ENCODE data around the gene MEMO1.

DNA sequence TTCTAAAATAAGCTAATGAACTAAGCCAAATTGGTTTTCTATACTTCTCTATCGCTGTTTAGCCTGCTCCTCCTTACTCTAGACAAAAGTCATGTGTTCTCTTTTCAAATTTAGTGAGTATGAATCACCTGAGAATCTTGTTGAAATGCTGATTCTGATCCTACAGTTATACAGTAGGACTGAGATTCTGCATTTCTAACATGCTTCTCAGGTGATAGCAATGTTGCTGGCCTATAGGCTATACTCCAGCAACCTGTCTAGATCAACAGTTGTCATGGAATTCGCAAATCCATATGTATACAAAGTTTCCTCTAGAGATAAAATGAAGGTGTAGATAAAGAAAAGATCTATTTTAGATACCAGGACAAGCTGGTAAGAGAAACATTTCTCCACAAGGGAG, 62.9 kb downstream of the MEMO1 start:
- TF ChIP-seq CTCF (conservative IDR thresholded peaks at IDR 0.05 in 1 of 2, IDR thresholded peaks at IDR 0.05 in 1 of 2; ENCODE audit: extremely low read depth in 1 of 2, insufficient read depth in 1 of 2, low read depth in 1 of 2, low read length in 2 of 2), result no peak
- no peak for TF ChIP-seq EZH2 (IDR thresholded peaks at IDR 0.05; ENCODE audit: borderline replicate concordance, low read length)

Data from mammary epithelial cell (primary cell).